HepG2 (cell line): ENCODE measurements around the gene PASD1. TPM values are rescaled to one million over a fixed set of nuclear protein-coding genes. Genes with fewer than 3 reads are reported as not detected.

ENCODE experiments used
- ATAC-seq: fragments of 200-7000 bp; cut with Tn5 transposase; 3 replicates; pipeline ENCODE4 v1.9.1; 2020; ENCODE audit warnings: mild to moderate bottlenecking, moderate library complexity
- BruUV-seq: library from RNA; stranded (reverse); fragments of 400-500 nt; replicated peaks from 2 replicates; lab custom pipeline; 2021; lab: Mats Ljungman, UMichigan
- CTCF ChIA-PET: fragments of 300-600 bp; formaldehyde crosslinking; extraction: SDS; loops from one replicate; lab custom pipeline; 2021; ENCODE audit warnings: low total read pairs, inconsistent platforms, low intra/inter-chr PET ratio; lab: Yijun Ruan, JAX
- POLR2A ChIA-PET: fragments of 350-600 bp; sonication (Branson Sonifier 250); formaldehyde crosslinking; loops from one replicate; lab custom pipeline; 2020; ENCODE audit warnings: antibody characterized with exemption, inconsistent platforms; lab: Yijun Ruan, JAX
- DNase-seq: peaks from one replicate; pipeline ENCODE4 v3.0.0-alpha.2; 2015; ENCODE audit warnings: low spot score
- FAIRE-seq: peaks from 3 replicates; lab custom pipeline; 2011; peaks lifted over from hg19 to GRCh38; lab: Jason Lieb, UNC
- H2AFZ ChIP-seq: one replicate; pipeline ENCODE4 v1.6.1; 2011; ENCODE audit warnings: low read length, inconsistent platforms
- H3K27ac ChIP-seq: fragments of 300-600 bp; 3 replicates; pipeline ENCODE4 v1.8.0; 2011; ENCODE audit warnings: mixed run types, mild to moderate bottlenecking, mixed read lengths, low read length, inconsistent platforms; ENCODE audit not compliant: insufficient read depth; ENCODE audit errors: extremely low read length
- H3K27me3 ChIP-seq, 2 experiments: fragments of 200-600 bp in 1 of 2; 2 replicates in 1 of 2; 3 replicates in 1 of 2; pipeline versions ENCODE4 v1.6.0 to v1.8.0; 2011; ENCODE audit warnings: low read length in 2 of 2, mild to moderate bottlenecking in 2 of 2, moderate library complexity in 2 of 2, inconsistent platforms in 1 of 2; ENCODE audit not compliant: insufficient read depth in 2 of 2, control insufficient read depth in 1 of 2
- H3K36me3 ChIP-seq, 2 experiments: fragments of 200-600 bp in 1 of 2; replicated peaks in 1 of 2; 2 replicates in 1 of 2; 3 replicates in 1 of 2; pipeline versions ENCODE4 v1.5.1 to v1.8.0; 2011; ENCODE audit warnings: low read length in 2 of 2, inconsistent platforms in 1 of 2; ENCODE audit not compliant: insufficient read depth in 2 of 2, control insufficient read depth in 1 of 2
- H3K4me1 ChIP-seq: 2 replicates; pipeline ENCODE4 v1.5.1; 2012; ENCODE audit warnings: low read length, inconsistent platforms; ENCODE audit not compliant: insufficient read depth
- H3K4me2 ChIP-seq: 2 replicates; pipeline ENCODE4 v1.6.0; 2011; ENCODE audit warnings: low read depth, low read length, inconsistent platforms
- H3K4me3 ChIP-seq, 3 experiments: fragments of 200-600 bp in 1 of 3; sonication (generic), shearing (Covaris generic) in 1 of 3; replicated peaks in 1 of 3; 2 replicates each; pipeline ENCODE4 v1.5.1; 2011 to 2016; ENCODE audit warnings: low read length in 3 of 3, inconsistent platforms in 2 of 3, low read depth in 2 of 3, mild to moderate bottlenecking in 2 of 3, control low read depth in 1 of 3, mixed read lengths in 1 of 3; ENCODE audit not compliant: insufficient read depth in 1 of 3
- H3K79me2 ChIP-seq: one replicate; pipeline ENCODE4 v1.6.1; 2011; ENCODE audit warnings: low read length, inconsistent platforms; ENCODE audit not compliant: insufficient read depth
- H3K9ac ChIP-seq: 2 replicates; pipeline ENCODE4 v1.6.0; 2011; ENCODE audit warnings: mild to moderate bottlenecking, low read depth, low read length, inconsistent platforms; ENCODE audit not compliant: insufficient read depth
- H3K9me3 ChIP-seq: 2 replicates; pipeline ENCODE4 v1.5.1; 2012; ENCODE audit warnings: mild to moderate bottlenecking, low read length
- H4K20me1 ChIP-seq: 2 replicates; pipeline ENCODE4 v1.6.0; 2011; ENCODE audit warnings: inconsistent platforms, mild to moderate bottlenecking, low read length, moderate library complexity; ENCODE audit not compliant: insufficient read depth
- AKNA ChIP-seq: sonication (generic); formaldehyde crosslinking; IDR thresholded peaks from 2 replicates; pipeline ENCODE4 v1.4.0; 2020; ENCODE audit warnings: missing genetic modification reagents, borderline replicate concordance
- GATA4 ChIP-seq: sonication (generic); IDR thresholded peaks from 2 replicates; pipeline ENCODE4 v1.6.1; 2016; ENCODE audit warnings: antibody characterized with exemption, low read depth, borderline replicate concordance
- MAZ ChIP-seq, 2 experiments: sonication (generic) in 1 of 2; formaldehyde crosslinking in 1 of 2; IDR thresholded peaks; 2 replicates each; pipeline versions ENCODE4 v1.5.0 to v1.6.1; 2012 to 2020; ENCODE audit warnings: low read depth in 2 of 2, mild to moderate bottlenecking in 2 of 2, borderline replicate concordance in 1 of 2, improper control_type of control experiment in 1 of 2, low read length in 1 of 2, missing genetic modification reagents in 1 of 2, moderate library complexity in 1 of 2
- NAIF1 ChIP-seq: sonication (generic); formaldehyde crosslinking; IDR thresholded peaks from 2 replicates; pipeline ENCODE4 v1.5.0; 2020; ENCODE audit warnings: mild to moderate bottlenecking, missing genetic modification reagents, borderline replicate concordance
- NCOR1 ChIP-seq: fragments of 200-600 bp; sonication (generic); IDR thresholded peaks from 2 replicates; pipeline ENCODE4 v1.7.0; 2017; ENCODE audit warnings: antibody characterized with exemption, low read length, borderline replicate concordance
- PLRG1 ChIP-seq: fragments of 450-650 bp; conservative IDR thresholded peaks from 2 replicates; pipeline ENCODE4 v1.6.1; 2016
- PRDM15 ChIP-seq: sonication (generic); formaldehyde crosslinking; IDR thresholded peaks from 2 replicates; pipeline ENCODE4 v1.4.0; 2020; ENCODE audit warnings: missing genetic modification reagents
- ZNF121 ChIP-seq: sonication (generic); formaldehyde crosslinking; IDR thresholded peaks from 2 replicates; pipeline ENCODE4 v1.5.0; 2020; ENCODE audit warnings: mild to moderate bottlenecking, missing genetic modification reagents
- ZNF362 ChIP-seq: sonication (generic); formaldehyde crosslinking; IDR thresholded peaks from 2 replicates; pipeline ENCODE4 v1.4.0; 2020; ENCODE audit warnings: missing genetic modification reagents, mild to moderate bottlenecking, borderline replicate concordance
- ZNF616 ChIP-seq: sonication (generic); formaldehyde crosslinking; IDR thresholded peaks from 2 replicates; pipeline ENCODE4 v1.5.0; 2020; ENCODE audit warnings: low read depth, mild to moderate bottlenecking, missing genetic modification reagents
- ZNF782 ChIP-seq: sonication (generic); formaldehyde crosslinking; IDR thresholded peaks from 2 replicates; pipeline ENCODE4 v1.4.0; 2020; ENCODE audit warnings: missing genetic modification reagents, mild to moderate bottlenecking, borderline replicate concordance
- ZSCAN29 ChIP-seq: sonication (generic); formaldehyde crosslinking; conservative IDR thresholded peaks from 2 replicates; pipeline ENCODE4 v1.4.0; 2020; ENCODE audit warnings: mild to moderate bottlenecking, missing genetic modification reagents
- WGBS: methylation state at CpG from one replicate; pipeline ENCODE4 v1.1.6; 2017; ENCODE audit warnings: low lambda C conversion rate; 5-methylcytosine and 5-hydroxymethylcytosine counted together
- in situ Hi-C: cut with HindIII; loops from 2 replicates; pipeline ENCODE4 v1.10.0; 2017; ENCODE audit warnings: low pct_unique_long_range_greater_than_20kb; ENCODE audit not compliant: extremely low pct_ligation_motif_present
- intact Hi-C: fragments of 100-400 bp; cut with micrococcal nuclease; formaldehyde crosslinking; loops from one replicate; pipeline ENCODE4 v1.10.0; 2022; ENCODE audit not compliant: unreplicated experiment
- polyA plus RNA-seq, 8 experiments: library from polyadenylated mRNA; depleted of rRNA in 3 of 8; stranded (reverse) in 7 of 8; unstranded in 1 of 8; fragments of >200 nt; fragmentation: Illumina TruSeq in 4 of 8; extraction: Trizol in 4 of 8; gene quantifications; 2 replicates each; pipeline versions ENCODE4 v1.2.1 to v1.2.3, GENCODE V29; 2011 to 2016; ENCODE audit warnings: low read depth in 4 of 8, missing spikeins in 1 of 8, mixed read lengths in 1 of 8; ENCODE audit not compliant: insufficient read depth in 1 of 8
- total RNA-seq, 5 experiments: library from RNA; depleted of rRNA; stranded (reverse); fragments of >200 nt; fragmentation: Illumina TruSeq; extraction: Trizol; gene quantifications; 2 replicates each; pipeline ENCODE4 v1.2.3, GENCODE V29; 2016; ENCODE audit warnings: low read depth in 1 of 5
- TF ChIP-seq, protein P1 (sequence below): sonication (generic); formaldehyde crosslinking; IDR thresholded peaks from 2 replicates; pipeline ENCODE4 v1.8.0; 2022; ENCODE audit warnings: missing genetic modification reagents, low read depth, mild to moderate bottlenecking, borderline replicate concordance

PASD1 gene
- total and polyA plus RNA-seq, 2 of the 13 experiments (the other 11 are each of a cell fraction or from before 2014, with no cell fraction given) = not detected

DNA sequence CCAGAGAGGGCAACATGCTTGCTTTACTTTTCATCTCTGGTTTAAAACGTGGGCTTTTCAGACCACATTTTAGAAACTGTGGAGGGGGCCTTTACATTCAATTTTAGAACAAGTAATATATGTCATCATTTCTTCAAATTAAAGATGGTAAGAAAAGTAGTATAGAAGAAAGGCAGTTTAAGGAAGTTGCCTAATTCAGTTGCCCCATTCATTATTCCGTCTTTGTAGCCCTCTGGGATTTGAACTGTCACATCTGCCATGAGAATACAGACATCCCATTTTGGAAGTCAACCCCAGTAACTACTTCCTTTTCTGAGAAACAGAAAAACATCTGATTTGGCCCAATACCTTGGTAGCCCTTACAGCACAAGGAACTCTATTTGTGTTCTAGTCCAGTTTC lies 61.2 kb downstream of the PASD1 start (continued):
- TF ChIP-seq, protein P1, sequence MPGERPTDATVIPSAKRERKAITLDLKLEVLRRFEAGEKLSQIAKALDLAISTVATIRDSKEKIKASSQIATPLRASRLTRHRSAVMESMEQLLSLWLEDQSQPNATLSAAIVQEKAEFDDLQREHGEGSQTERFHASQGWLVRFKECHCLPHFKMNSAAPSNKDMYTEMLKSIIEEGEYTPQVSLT (CRISPR knock-in tag) = no peak
- TF ChIP-seq AKNA (CRISPR knock-in tag) (no peak), ZNF121 (no peak), ZSCAN29 (CRISPR knock-in tag) (no peak)

DNA sequence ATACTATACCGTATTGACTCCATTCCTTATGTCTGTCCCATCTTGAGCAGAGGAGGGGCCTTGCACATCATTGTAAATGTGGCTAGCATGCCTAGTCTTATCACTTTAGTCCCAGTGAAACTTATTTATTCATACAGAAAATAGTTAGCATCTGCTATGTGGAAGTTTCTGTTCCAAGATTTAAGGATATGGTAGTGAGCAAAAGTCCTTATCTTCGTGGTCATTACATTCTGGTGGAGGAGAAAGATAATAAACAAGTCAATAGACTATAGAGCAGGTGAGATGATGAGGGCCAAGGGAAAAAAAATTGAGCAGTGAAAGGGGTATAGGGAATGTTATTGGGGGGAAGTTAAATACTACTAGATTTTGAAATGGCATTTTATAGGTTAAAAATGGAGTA lies 68.3 kb downstream of the PASD1 start:
- intact Hi-C loops (no loop called here), in situ Hi-C loops (no loop called here)
- Histone ChIP-seq H3K36me3 (no peaks in the 10 kb centered on the region), H3K9me3 (no peaks in the 10 kb centered on the region), H3K9ac (no peak overlapping the region), H3K4me1 (no peaks in the 10 kb centered on the region), H4K20me1 (no peaks in the 10 kb centered on the region), H3K27me3 (no peaks in the 10 kb centered on the region), H3K79me2 (no peaks in the 10 kb centered on the region), H3K27ac (no peak overlapping the region), H3K4me2 (no peak overlapping the region), H3K4me3 (no peak overlapping the region), H2AFZ (no peak overlapping the region)
- WGBS = 0% methylated on average over 2 of the region's 2 CpGs
- CTCF ChIA-PET = no interaction called here
- ATAC-seq (no peak), FAIRE-seq (no peak), DNase-seq (no peak)
- POLR2A ChIA-PET = no interaction called here
- BruUV-seq = no TSS peak
- TF ChIP-seq GATA4 (no peak), ZNF782 (CRISPR knock-in tag) (no peak), NCOR1 (no peak), ZNF616 (CRISPR knock-in tag) (no peak), MAZ (IDR thresholded peaks at IDR 0.05; ENCODE audit: borderline replicate concordance, low read depth, low read length) (no peak), MAZ (CRISPR knock-in tag; IDR thresholded peaks at IDR 0.05; ENCODE audit: low read depth) (no peak), PRDM15 (CRISPR knock-in tag) (no peak), ZNF362 (CRISPR knock-in tag) (no peak), PLRG1 (no peak), NAIF1 (no peak)
